ENCODE results near the gene LRP1-AS.

Gene LRP1-AS

GRCh38 chr12:57154804-57155434 lies 7.5 kb upstream of the LRP1-AS start:
- TF ChIP-seq, protein P1, sequence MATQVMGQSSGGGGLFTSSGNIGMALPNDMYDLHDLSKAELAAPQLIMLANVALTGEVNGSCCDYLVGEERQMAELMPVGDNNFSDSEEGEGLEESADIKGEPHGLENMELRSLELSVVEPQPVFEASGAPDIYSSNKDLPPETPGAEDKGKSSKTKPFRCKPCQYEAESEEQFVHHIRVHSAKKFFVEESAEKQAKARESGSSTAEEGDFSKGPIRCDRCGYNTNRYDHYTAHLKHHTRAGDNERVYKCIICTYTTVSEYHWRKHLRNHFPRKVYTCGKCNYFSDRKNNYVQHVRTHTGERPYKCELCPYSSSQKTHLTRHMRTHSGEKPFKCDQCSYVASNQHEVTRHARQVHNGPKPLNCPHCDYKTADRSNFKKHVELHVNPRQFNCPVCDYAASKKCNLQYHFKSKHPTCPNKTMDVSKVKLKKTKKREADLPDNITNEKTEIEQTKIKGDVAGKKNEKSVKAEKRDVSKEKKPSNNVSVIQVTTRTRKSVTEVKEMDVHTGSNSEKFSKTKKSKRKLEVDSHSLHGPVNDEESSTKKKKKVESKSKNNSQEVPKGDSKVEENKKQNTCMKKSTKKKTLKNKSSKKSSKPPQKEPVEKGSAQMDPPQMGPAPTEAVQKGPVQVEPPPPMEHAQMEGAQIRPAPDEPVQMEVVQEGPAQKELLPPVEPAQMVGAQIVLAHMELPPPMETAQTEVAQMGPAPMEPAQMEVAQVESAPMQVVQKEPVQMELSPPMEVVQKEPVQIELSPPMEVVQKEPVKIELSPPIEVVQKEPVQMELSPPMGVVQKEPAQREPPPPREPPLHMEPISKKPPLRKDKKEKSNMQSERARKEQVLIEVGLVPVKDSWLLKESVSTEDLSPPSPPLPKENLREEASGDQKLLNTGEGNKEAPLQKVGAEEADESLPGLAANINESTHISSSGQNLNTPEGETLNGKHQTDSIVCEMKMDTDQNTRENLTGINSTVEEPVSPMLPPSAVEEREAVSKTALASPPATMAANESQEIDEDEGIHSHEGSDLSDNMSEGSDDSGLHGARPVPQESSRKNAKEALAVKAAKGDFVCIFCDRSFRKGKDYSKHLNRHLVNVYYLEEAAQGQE (IDR thresholded peaks at IDR 0.05; ENCODE audit: insufficient read depth in 1 of 2, low read depth in 2 of 2, low read length in 2 of 2) = no peak
- TF ChIP-seq FOXP2 (optimal IDR thresholded peaks at IDR 0.05; ENCODE audit: borderline replicate concordance, extremely low read depth, extremely low read length, insufficient read depth) (no peak), POLR2AphosphoS5 (IDR thresholded peaks at IDR 0.05; ENCODE audit: low read depth, low read length) (no peak), SIN3A (IDR thresholded peaks at IDR 0.05; ENCODE audit: borderline replicate concordance, insufficient read depth, low read length) (no peak), TAF1 (IDR thresholded peaks at IDR 0.05; ENCODE audit: borderline replicate concordance, insufficient read depth, low read length) (no peak)

- TF ChIP-seq POLR2AphosphoS5 (IDR thresholded peaks at IDR 0.05; ENCODE audit: low read depth, low read length) (no peak), TAF1 (IDR thresholded peaks at IDR 0.05; ENCODE audit: borderline replicate concordance, insufficient read depth, low read length) (no peak), FOXP2 (optimal IDR thresholded peaks at IDR 0.05; ENCODE audit: borderline replicate concordance, extremely low read depth, extremely low read length, insufficient read depth) (no peak), SIN3A (IDR thresholded peaks at IDR 0.05; ENCODE audit: borderline replicate concordance, insufficient read depth, low read length) (no peak)
- TF ChIP-seq, protein P1 (IDR thresholded peaks at IDR 0.05; ENCODE audit: insufficient read depth in 1 of 2, low read depth in 2 of 2, low read length in 2 of 2) = no peak
These were observed 6.7 kb upstream of the LRP1-AS start for GRCh38 chr12:57154076-57154475.

DNA sequence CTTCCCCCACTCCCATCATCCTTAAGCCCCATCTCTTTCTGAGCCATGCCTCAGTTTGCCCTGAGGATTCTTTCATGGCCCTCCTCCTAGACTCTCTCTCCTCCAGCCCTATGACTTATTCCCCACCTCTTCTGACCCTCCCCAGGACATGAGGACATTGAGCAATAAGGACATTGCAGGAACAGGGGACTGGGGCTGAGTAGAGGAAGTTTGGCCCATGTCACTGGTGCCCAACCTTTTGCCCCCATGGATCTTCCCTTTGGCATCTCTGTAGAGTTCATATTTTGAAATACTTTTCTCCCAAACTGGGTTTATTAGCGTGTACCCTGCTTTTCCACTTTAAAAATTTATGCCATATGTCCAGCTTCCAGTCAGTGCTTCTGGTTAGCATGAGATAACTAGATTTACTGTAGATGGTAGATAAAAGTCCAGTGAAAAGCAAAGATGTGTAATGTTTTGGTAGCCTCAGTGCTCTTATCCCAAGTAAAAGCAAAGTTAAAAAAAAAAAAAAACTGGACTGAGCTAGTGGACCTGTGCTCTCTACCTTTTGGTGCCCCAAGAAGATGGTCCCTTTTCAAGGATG lies 6.1 kb upstream of the LRP1-AS start:
- TF ChIP-seq FOXP2 (optimal IDR thresholded peaks at IDR 0.05; ENCODE audit: borderline replicate concordance, extremely low read depth, extremely low read length, insufficient read depth) = no peak

DNA sequence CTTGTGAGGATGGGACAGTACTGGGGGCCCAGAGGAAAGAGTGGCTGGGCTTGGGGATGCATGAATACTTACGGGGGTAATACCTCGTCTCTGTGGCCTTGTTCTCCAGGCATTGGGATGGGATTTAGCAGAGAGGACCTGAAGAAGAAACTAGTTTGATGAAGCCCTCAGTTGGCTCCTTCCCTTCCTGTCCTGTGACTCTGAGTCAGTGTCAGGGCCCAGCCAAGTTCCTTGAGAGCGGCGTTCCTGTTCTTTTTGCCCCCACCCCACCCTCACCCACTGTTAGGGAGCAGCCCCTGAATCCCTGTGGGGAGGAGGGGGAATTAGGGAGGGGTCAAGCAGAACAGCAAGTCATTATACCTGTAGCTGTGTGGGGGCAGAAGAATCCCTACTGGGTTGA lies 5.2 kb upstream of the LRP1-AS start:
- TF ChIP-seq, protein P1 (IDR thresholded peaks at IDR 0.05; ENCODE audit: insufficient read depth in 1 of 2, low read depth in 2 of 2, low read length in 2 of 2) = no peak
- TF ChIP-seq FOXP2 (optimal IDR thresholded peaks at IDR 0.05; ENCODE audit: borderline replicate concordance, extremely low read depth, extremely low read length, insufficient read depth) = no peak
- TF ChIP-seq POLR2AphosphoS5 (IDR thresholded peaks at IDR 0.05; ENCODE audit: low read depth, low read length) = no peak
- TF ChIP-seq SIN3A (IDR thresholded peaks at IDR 0.05; ENCODE audit: borderline replicate concordance, insufficient read depth, low read length) = no peak
- TF ChIP-seq TAF1 (IDR thresholded peaks at IDR 0.05; ENCODE audit: borderline replicate concordance, insufficient read depth, low read length) = no peak

GRCh38 chr12:57151741-57152630 lies 4.6 kb upstream of the LRP1-AS start:
- TF ChIP-seq TAF1 (IDR thresholded peaks at IDR 0.05; ENCODE audit: borderline replicate concordance, insufficient read depth, low read length) (no peak), SIN3A (IDR thresholded peaks at IDR 0.05; ENCODE audit: borderline replicate concordance, insufficient read depth, low read length) (no peak), POLR2AphosphoS5 (IDR thresholded peaks at IDR 0.05; ENCODE audit: low read depth, low read length) (no peak), FOXP2 (optimal IDR thresholded peaks at IDR 0.05; ENCODE audit: borderline replicate concordance, extremely low read depth, extremely low read length, insufficient read depth) (no peak)
- TF ChIP-seq, protein P1 (IDR thresholded peaks at IDR 0.05; ENCODE audit: insufficient read depth in 1 of 2, low read depth in 2 of 2, low read length in 2 of 2) = no peak

Data from PFSK-1 (cell line).